Choroid plexus epithelial cell (primary cell): ENCODE data around the gene SLC8A1.

Experiments used
- DNase-seq: peaks from one replicate; pipeline ENCODE4 v3.0.0-alpha.2; 2010; ENCODE audit warnings: low read depth
- H3K4me3 ChIP-seq: 2 replicates; pipeline ENCODE4 v1.5.1; 2011; ENCODE audit warnings: low read depth, mild to moderate bottlenecking, control low read depth, low read length, moderate library complexity
- CTCF ChIP-seq: conservative IDR thresholded peaks from 2 replicates; pipeline ENCODE4 v1.5.1; 2011; ENCODE audit warnings: low read depth, mild to moderate bottlenecking, control low read depth, inconsistent platforms, low read length, moderate library complexity

Gene SLC8A1

DNA sequence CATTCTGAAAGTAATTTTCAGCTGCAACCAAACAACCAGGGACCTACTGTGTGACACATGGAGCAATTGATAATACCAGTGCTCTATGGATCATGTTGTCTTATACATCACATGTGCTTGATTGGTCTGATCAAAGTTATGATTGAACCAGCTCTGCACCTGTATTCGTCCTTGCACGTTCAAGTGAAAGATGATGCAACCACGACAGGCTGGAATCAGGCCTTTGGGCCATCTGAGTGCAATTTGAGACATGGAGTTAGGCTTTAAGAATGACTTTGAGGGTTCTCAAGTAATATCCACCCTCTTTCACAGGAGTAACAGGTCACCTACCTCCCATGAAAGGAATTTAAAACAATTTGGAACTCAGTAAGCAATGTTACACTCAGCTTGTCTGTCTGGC, 165.2 kb downstream of the SLC8A1 start:
- no peak for TF ChIP-seq CTCF
- no peak overlapping the region for H3K4me3 ChIP-seq

DNA sequence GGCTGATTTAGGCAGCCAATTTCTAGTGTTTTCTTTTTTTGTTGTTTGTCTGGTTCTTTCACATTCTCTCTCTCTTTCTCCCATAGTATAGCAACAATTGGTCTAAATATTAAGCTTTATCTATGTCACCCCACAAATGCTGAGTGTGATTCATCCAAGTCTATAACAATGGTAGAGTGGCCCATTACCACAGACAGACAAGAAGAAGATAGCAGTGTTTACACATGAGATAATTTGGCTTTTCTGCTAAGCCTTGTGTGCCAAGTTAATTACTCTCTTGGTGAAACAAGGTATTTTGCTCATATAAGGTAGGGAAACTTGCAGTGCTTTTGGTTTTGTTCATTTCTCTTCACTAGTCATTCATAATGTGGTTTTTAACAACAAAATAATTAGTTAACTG, 166.5 kb downstream of the SLC8A1 start:
- no peak for DNase-seq
- H3K4me3 ChIP-seq, result no peak overlapping the region
- TF ChIP-seq CTCF, result no peak

More for the DNA sequence above, 165.2 kb downstream of the SLC8A1 start:
- no peak for DNase-seq

GRCh38 chr2:40284797-40285196, 167.1 kb downstream of the SLC8A1 start:
- DNase-seq, result no peak
- no peak overlapping the region for H3K4me3 ChIP-seq
- peak; percentile 5 for TF ChIP-seq CTCF

GRCh38 chr2:40283111-40283909, 168.6 kb downstream of the SLC8A1 start:
- no peak overlapping the region for H3K4me3 ChIP-seq
- TF ChIP-seq CTCF, result no peak
- no peak for DNase-seq

DNA sequence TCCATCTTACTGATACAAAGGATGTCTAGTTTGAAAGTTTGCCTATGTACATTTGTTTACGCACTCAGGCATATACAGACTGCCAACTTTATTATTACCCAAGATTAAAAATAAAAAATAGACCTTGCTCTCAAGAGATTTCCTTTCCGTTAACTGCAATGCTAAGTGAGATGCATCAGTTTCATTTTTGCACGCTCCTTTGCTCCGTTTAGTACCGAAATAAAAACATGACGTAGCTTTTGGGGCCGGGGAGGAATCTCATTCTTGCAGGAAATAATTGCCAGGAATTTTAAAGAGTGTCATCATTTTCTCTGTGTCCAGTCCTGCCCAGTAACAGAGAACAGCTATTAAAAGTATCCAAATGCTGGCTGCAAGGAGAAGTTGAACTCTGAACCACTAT, 169.5 kb downstream of the SLC8A1 start:
- no peak for DNase-seq
- H3K4me3 ChIP-seq, result no peak overlapping the region

DNA sequence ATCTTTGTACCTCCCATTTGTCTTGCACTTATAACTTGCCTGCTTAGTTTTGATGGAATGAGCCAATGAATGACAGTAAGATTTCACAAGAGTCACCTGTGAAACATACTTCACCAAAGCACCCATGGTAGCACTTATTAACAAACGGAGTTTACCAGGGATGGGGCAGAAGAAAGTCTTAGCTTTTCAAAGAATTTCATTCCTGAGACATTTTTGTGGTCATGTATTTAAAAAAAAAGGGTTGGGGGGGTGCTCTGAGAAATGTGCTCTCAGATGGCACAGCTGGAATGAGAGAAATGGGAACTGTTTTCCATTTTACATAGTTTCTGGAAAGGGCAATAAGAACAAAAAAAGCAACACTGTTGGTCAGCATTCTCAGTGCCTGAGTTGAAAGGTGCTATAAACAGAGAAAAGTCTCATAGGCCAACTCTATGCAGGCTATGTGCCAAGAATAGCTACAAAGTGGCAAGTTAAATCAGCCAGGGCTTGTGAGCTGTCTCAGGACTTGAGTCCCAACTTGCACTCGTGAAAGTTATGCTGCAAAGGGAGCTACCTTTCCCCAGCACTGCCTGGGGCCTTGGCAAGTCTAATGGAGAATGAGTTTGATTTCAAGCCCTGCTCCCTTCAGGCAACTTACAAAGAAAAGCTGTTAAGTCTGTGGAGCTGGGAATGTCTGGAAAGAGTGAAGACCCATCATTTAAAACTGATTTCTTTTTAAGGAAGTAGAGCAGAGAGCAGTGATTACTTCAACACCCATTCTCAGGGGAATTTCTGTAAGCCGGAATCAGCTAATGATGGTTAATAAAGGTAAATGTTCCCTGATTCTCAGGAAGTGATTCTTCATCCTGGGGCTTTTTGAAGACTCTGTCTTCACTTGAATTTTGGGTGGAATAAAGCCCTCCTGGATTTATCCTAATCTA, 170.6 kb downstream of the SLC8A1 start:
- H3K4me3 ChIP-seq, result no peak overlapping the region
- TF ChIP-seq CTCF, result no peak
- DNase-seq, result peak; percentile 73

More for the DNA sequence above, 169.5 kb downstream of the SLC8A1 start:
- TF ChIP-seq CTCF, result no peak
